WTC11 (cell line): ENCODE results near the gene MYO6.

Experiments
- FOXK1 ChIP-seq: sonication (generic); formaldehyde crosslinking; IDR thresholded peaks from 2 replicates; pipeline ENCODE4 v1.8.0; 2022; ENCODE audit warnings: mild to moderate bottlenecking, moderate library complexity, missing genetic modification reagents
- NR3C1 ChIP-seq: sonication (generic); formaldehyde crosslinking; conservative IDR thresholded peaks from 2 replicates; pipeline ENCODE4 v1.8.1; 2023; ENCODE audit warnings: low read depth, mild to moderate bottlenecking, missing genetic modification reagents
- SP1 ChIP-seq: sonication (generic); formaldehyde crosslinking; conservative IDR thresholded peaks from 2 replicates; pipeline ENCODE4 v1.8.1; 2022; ENCODE audit warnings: missing genetic modification reagents
- ZNF121 ChIP-seq: sonication (generic); formaldehyde crosslinking; IDR thresholded peaks from 2 replicates; pipeline ENCODE4 v1.8.0; 2023; ENCODE audit warnings: missing genetic modification reagents
- ZNF138 ChIP-seq: sonication (generic); formaldehyde crosslinking; conservative IDR thresholded peaks from 2 replicates; pipeline ENCODE4 v1.8.1; 2022; ENCODE audit warnings: mild to moderate bottlenecking, moderate library complexity, missing genetic modification reagents
- TF ChIP-seq, protein P1 (sequence below): fragments of 200-600 bp; IDR thresholded peaks from 2 replicates; pipeline ENCODE4 v1.8.0; 2022; ENCODE audit warnings: antibody characterized with exemption
- TF ChIP-seq, protein P2 (sequence below): fragments of 250-450 bp; sonication (Bioruptor Pico); IDR thresholded peaks from 2 replicates; pipeline ENCODE4 v1.9.0; 2021; ENCODE audit warnings: mild to moderate bottlenecking
- TF ChIP-seq, protein P3 (sequence below): sonication (generic); formaldehyde crosslinking; conservative IDR thresholded peaks from 2 replicates; pipeline ENCODE4 v1.8.1; 2022; ENCODE audit warnings: mild to moderate bottlenecking, missing genetic modification reagents
- TF ChIP-seq, protein P4 (sequence below): sonication (generic); formaldehyde crosslinking; IDR thresholded peaks from 2 replicates; pipeline ENCODE4 v1.8.1; 2023; ENCODE audit warnings: mild to moderate bottlenecking, missing genetic modification reagents

DNA sequence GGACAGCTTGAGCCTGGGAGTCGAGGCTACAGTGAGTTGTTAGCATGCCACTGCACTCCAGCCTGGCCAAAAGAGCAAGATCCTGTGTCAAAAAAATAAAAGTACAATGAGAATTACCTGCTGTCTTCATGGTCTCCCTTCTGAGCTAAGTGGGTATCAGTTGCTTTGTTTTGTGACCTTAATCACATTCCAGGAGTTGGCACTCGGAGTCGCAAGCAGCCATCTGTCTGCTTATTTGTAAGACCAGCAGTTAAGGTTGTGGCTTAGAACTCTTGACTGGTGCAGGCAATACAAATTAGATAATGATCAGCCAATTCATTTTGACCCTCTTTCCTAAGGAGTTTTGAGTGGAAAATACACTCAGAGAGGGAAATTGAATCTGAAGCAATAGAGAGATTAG is 114.0 kb downstream of the MYO6 start:
- TF ChIP-seq, protein P1, sequence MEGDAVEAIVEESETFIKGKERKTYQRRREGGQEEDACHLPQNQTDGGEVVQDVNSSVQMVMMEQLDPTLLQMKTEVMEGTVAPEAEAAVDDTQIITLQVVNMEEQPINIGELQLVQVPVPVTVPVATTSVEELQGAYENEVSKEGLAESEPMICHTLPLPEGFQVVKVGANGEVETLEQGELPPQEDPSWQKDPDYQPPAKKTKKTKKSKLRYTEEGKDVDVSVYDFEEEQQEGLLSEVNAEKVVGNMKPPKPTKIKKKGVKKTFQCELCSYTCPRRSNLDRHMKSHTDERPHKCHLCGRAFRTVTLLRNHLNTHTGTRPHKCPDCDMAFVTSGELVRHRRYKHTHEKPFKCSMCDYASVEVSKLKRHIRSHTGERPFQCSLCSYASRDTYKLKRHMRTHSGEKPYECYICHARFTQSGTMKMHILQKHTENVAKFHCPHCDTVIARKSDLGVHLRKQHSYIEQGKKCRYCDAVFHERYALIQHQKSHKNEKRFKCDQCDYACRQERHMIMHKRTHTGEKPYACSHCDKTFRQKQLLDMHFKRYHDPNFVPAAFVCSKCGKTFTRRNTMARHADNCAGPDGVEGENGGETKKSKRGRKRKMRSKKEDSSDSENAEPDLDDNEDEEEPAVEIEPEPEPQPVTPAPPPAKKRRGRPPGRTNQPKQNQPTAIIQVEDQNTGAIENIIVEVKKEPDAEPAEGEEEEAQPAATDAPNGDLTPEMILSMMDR, result no peak
- TF ChIP-seq FOXK1 (CRISPR knock-in tag) (no peak), ZNF138 (CRISPR knock-in tag) (no peak), ZNF121 (CRISPR knock-in tag) (no peak), SP1 (no peak), NR3C1 (CRISPR knock-in tag) (no peak)
- TF ChIP-seq, protein P2, sequence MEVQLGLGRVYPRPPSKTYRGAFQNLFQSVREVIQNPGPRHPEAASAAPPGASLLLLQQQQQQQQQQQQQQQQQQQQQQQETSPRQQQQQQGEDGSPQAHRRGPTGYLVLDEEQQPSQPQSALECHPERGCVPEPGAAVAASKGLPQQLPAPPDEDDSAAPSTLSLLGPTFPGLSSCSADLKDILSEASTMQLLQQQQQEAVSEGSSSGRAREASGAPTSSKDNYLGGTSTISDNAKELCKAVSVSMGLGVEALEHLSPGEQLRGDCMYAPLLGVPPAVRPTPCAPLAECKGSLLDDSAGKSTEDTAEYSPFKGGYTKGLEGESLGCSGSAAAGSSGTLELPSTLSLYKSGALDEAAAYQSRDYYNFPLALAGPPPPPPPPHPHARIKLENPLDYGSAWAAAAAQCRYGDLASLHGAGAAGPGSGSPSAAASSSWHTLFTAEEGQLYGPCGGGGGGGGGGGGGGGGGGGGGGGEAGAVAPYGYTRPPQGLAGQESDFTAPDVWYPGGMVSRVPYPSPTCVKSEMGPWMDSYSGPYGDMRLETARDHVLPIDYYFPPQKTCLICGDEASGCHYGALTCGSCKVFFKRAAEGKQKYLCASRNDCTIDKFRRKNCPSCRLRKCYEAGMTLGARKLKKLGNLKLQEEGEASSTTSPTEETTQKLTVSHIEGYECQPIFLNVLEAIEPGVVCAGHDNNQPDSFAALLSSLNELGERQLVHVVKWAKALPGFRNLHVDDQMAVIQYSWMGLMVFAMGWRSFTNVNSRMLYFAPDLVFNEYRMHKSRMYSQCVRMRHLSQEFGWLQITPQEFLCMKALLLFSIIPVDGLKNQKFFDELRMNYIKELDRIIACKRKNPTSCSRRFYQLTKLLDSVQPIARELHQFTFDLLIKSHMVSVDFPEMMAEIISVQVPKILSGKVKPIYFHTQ, result no peak
- TF ChIP-seq, protein P3, sequence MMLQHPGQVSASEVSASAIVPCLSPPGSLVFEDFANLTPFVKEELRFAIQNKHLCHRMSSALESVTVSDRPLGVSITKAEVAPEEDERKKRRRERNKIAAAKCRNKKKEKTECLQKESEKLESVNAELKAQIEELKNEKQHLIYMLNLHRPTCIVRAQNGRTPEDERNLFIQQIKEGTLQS, result no peak
- TF ChIP-seq, protein P4, sequence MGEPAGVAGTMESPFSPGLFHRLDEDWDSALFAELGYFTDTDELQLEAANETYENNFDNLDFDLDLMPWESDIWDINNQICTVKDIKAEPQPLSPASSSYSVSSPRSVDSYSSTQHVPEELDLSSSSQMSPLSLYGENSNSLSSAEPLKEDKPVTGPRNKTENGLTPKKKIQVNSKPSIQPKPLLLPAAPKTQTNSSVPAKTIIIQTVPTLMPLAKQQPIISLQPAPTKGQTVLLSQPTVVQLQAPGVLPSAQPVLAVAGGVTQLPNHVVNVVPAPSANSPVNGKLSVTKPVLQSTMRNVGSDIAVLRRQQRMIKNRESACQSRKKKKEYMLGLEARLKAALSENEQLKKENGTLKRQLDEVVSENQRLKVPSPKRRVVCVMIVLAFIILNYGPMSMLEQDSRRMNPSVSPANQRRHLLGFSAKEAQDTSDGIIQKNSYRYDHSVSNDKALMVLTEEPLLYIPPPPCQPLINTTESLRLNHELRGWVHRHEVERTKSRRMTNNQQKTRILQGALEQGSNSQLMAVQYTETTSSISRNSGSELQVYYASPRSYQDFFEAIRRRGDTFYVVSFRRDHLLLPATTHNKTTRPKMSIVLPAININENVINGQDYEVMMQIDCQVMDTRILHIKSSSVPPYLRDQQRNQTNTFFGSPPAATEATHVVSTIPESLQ, result no peak
